ENCODE measurements around the gene CTNND2.

The CTNND2 gene

GRCh38 chr5:11277323-11277722, 626.9 kb downstream of the CTNND2 start:
- H3K27me3 ChIP-seq (ENCODE audit: insufficient read depth, low read depth, severe bottlenecking): no peaks in the 10 kb centered on the region
- H3K36me3 ChIP-seq: no peaks in the 10 kb centered on the region; the same call in 1 of the 2 replicates
- TF ChIP-seq CTCF (IDR thresholded peaks at IDR 0.05; ENCODE audit: low read depth, low read length): no peak
- no peak overlapping the region for H3K4me3 ChIP-seq (ENCODE audit: low read depth, low read length)
- H3K27ac ChIP-seq: no peak overlapping the region
- DNase-seq: no peak
- peaks cover 6% of the 10 kb centered on the region for H3K9me3 ChIP-seq (ENCODE audit: severe bottlenecking)

- no peak for DNase-seq
- TF ChIP-seq CTCF (IDR thresholded peaks at IDR 0.05; ENCODE audit: low read depth, low read length): no peak
- H3K27ac ChIP-seq: no peak overlapping the region
- no peaks in the 10 kb centered on the region for H3K27me3 ChIP-seq (ENCODE audit: insufficient read depth, low read depth, severe bottlenecking)
- H3K4me3 ChIP-seq (ENCODE audit: low read depth, low read length): no peak overlapping the region
- H3K36me3 ChIP-seq: no peaks in the 10 kb centered on the region
- no peaks in the 10 kb centered on the region for H3K9me3 ChIP-seq (ENCODE audit: severe bottlenecking)
Measured at GRCh38 chr5:11273180-11273903, 630.9 kb downstream of the CTNND2 start.

- no peaks in the 10 kb centered on the region for H3K9me3 ChIP-seq (ENCODE audit: severe bottlenecking)
- no peaks in the 10 kb centered on the region for H3K27me3 ChIP-seq (ENCODE audit: insufficient read depth, low read depth, severe bottlenecking)
- H3K4me3 ChIP-seq (ENCODE audit: low read depth, low read length): no peak overlapping the region
- no peak for DNase-seq
- H3K27ac ChIP-seq: no peak overlapping the region
- TF ChIP-seq CTCF (IDR thresholded peaks at IDR 0.05; ENCODE audit: low read depth, low read length): no peak
- no peaks in the 10 kb centered on the region for H3K36me3 ChIP-seq
Measured at GRCh38 chr5:11269515-11269914, 634.7 kb downstream of the CTNND2 start.

- DNase-seq: no peak
- no peaks in the 10 kb centered on the region for H3K9me3 ChIP-seq (ENCODE audit: severe bottlenecking)
- H3K27me3 ChIP-seq (ENCODE audit: insufficient read depth, low read depth, severe bottlenecking): no peaks in the 10 kb centered on the region
- no peaks in the 10 kb centered on the region for H3K36me3 ChIP-seq
- H3K27ac ChIP-seq: no peak overlapping the region
- H3K4me3 ChIP-seq (ENCODE audit: low read depth, low read length): no peak overlapping the region
- TF ChIP-seq CTCF (IDR thresholded peaks at IDR 0.05; ENCODE audit: low read depth, low read length): no peak
Measured at GRCh38 chr5:11268891-11269290, 635.4 kb downstream of the CTNND2 start.

GRCh38 chr5:11266331-11266730, 637.9 kb downstream of the CTNND2 start:
- Histone ChIP-seq H3K9me3 (ENCODE audit: severe bottlenecking) (no peaks in the 10 kb centered on the region), H3K36me3 (no peaks in the 10 kb centered on the region), H3K4me3 (ENCODE audit: low read depth, low read length) (no peak overlapping the region), H3K27ac (no peak overlapping the region), H3K27me3 (ENCODE audit: insufficient read depth, low read depth, severe bottlenecking) (no peaks in the 10 kb centered on the region)
- TF ChIP-seq CTCF (IDR thresholded peaks at IDR 0.05; ENCODE audit: low read depth, low read length): no peak
- no peak for DNase-seq

- H3K27ac ChIP-seq: no peak overlapping the region
- TF ChIP-seq CTCF (IDR thresholded peaks at IDR 0.05; ENCODE audit: low read depth, low read length): no peak
- DNase-seq: no peak
- H3K27me3 ChIP-seq (ENCODE audit: insufficient read depth, low read depth, severe bottlenecking): no peaks in the 10 kb centered on the region
- no peak overlapping the region for H3K4me3 ChIP-seq (ENCODE audit: low read depth, low read length)
- H3K36me3 ChIP-seq: no peaks in the 10 kb centered on the region
- H3K9me3 ChIP-seq (ENCODE audit: severe bottlenecking): no peaks in the 10 kb centered on the region
Measured at GRCh38 chr5:11261241-11261640, 643.0 kb downstream of the CTNND2 start.
